HK-2 (cell line): ENCODE data around the gene PLEKHA1.

ENCODE experiments used
- DNase-seq: peaks from one replicate; pipeline ENCODE4 v3.0.0-alpha.2; 2018; ENCODE audit not compliant: unreplicated experiment

The PLEKHA1 gene

DNA sequence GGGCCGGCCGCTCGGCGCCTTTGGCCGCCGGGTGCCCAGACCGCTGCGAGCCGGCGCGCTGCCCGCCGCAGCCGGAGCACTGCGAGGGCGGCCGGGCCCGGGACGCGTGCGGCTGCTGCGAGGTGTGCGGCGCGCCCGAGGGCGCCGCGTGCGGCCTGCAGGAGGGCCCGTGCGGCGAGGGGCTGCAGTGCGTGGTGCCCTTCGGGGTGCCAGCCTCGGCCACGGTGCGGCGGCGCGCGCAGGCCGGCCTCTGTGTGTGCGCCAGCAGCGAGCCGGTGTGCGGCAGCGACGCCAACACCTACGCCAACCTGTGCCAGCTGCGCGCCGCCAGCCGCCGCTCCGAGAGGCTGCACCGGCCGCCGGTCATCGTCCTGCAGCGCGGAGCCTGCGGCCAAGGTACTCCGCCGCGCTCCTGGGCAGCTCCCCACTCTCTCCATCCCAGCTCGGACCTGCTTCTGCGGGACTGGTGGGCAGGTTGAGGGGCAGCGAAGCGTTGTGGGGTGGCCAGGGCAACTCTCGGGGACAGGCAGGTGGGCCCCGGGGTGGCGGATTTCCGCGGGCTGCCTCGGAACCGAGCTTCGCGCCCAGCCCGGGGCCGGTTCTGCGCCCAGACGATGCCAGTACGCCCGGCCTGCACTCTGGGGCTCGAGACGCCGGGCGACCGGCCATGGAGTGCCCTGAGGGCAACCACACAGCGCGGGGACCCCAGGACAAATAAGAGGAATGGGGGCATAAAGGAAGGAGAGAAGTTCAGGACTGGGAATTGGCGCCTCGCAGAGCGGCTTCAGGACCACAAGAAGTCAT is 87.4 kb downstream of the PLEKHA1 start:
- peak; percentile 29 for DNase-seq

DNA sequence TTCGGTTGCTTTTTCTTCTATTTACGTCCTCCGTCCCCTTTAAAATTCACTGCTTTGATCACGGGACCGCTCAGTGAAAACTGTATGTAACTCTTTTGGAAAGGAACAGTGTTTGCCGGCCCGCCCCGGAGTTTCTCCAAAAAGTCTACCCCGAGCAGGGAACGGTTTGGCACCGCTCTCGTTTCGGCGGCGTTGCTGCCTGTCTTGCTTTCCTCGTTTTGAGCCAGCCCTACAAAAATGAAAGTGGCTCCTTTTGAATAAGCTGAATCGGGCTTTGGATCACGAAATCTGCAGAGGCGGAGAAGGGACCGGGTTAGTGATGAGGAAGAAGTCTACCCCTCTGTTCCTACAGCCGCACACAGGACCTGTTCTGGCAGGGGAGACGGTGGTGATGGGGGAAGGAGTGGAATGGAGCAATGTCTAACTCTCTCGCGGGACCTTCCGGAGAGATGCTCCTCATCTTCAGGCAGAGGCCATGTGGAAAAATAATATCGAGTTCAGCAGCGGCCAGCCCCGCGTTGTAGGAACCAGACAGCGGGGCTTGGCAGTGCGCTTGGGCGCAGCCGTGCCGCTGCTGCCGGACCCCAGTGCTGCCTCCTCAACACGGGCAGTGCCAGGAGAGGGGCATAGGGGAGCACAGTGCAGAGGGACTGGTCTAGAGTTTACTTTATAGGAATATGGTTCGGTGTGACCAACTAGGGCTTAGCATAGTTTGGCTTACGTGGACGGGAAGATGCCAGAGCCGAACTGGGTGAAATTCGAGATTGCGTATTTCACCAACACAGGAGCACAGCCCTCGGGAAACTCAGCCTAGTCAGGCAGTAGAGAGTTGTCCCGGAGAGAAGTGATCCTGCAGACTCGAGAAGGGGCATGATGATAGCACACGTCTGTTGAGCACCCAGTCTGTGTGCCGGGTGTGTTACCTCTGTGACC is 88.3 kb downstream of the PLEKHA1 start:
- DNase-seq = no peak

DNA sequence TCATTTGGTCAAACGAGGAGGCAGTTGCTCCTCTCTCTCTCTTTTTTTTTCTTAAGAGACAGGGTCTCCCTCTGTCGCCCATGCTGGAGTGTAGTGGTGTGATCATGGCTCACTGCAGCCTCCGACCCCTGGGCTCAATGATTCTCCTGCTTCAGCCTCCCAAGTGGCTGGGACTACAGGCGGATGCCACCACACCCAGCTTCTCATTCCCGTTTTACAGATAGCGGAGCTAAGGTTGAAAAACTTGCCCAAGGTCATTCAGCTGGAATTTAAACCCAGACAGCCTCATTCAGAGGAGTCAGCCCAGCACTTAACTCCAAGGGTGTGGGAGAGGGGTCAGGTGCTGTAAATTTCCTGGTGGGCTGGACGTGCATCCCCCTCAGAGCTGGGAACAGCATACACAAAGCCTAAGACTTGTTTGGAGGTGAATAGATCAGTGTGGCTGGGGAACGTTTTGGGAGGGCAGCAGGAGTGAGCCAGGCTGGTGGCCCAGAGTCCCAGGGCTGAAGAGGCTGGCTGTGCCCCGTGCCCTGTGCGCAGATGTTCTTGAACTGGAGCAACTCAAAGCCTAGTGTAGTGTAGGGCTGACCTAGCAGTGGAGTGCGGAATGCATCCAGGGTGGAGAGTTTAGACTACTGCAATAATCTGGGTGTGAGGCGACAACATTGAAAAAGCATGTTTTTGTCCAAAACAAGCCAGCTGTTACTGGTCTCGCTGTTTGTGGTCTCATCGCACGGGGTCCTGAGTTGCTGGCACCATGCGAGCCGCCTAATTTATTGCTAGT is 89.2 kb downstream of the PLEKHA1 start:
- DNase-seq = no peak

DNA sequence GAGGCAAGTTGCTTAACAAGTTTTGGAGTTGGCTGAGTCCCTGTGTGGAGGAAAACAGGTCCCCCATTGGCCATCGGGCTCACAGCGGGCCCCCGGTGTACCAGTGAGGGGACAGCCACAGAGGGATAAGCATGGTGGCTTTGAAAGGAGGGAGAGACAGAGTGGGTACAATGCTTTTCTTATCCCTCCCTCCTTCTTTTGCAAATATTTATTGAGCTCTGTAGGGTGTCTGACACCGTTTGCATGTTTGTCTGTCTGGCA is 89.7 kb downstream of the PLEKHA1 start:
- no peak for DNase-seq

DNA sequence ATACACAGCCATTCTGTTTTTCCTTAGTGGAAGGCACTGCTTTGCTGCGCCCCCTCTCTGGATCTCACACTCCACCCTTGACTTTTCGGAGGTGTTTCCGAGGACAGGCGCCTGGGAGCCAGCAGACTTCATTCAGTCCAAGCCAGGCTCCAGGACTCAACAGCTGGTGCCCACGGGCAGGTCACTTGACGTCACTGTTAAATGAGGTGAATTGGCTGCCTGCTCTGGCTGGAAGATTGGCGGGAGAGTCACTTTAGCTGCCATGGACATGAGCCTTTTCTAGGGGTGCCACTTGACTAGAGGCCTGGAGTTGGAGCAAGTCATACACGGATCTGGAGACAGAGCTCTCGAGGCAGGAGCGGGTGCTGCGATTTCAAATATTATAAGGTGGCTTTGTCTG is 90.1 kb downstream of the PLEKHA1 start:
- DNase-seq = no peak

DNA sequence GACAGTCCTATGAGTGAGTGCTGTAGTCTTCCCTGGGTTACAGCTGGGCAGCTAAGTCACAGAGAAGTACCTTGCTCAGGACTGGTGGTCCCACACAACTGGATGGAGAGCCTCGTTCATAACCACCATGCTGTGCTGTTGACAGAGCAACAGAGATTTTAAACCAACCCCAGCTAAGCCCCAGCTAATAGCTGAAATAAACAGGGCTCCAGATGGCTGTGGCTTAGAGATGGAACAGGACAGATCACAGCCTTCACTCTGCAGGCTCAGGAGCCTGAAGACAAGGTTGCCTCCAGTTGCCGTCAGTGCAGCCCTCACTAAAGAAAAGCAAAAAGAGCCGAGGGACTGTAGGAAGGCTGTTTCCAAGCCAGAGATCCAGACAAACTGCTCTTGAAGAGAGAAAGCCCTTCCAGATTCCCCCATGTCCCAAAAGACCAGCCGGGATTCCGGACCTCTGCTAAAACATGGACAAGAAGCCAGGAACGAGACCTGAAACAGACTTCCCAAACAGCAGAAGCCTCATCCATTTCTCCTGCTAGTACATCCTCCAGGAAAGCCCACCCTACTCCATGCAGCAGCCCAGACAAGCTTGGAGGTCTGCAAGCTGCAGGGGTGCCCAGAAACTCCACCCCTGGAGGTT is 91.0 kb downstream of the PLEKHA1 start:
- no peak for DNase-seq

DNA sequence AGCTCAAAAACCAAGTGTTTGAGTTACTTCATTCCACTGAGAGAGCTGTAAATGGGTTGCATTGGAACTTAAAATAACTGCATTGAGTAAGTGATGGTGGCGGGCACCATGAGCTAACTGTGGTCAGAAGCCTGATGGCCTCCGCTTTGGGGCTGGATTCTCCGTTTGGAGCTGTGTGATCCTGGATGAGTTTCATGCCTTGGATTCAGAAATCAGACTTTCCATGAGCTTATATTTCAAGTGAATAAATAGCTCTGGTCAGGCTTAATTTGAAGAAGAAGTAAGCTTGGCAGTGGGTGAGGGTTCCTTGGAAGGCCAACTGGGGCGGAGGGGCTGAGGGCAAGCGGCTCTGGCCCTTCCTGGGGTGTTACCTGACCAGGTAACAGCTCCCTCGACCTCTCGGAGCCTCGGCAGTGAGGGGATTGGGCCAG is 92.5 kb downstream of the PLEKHA1 start:
- no peak for DNase-seq

DNA sequence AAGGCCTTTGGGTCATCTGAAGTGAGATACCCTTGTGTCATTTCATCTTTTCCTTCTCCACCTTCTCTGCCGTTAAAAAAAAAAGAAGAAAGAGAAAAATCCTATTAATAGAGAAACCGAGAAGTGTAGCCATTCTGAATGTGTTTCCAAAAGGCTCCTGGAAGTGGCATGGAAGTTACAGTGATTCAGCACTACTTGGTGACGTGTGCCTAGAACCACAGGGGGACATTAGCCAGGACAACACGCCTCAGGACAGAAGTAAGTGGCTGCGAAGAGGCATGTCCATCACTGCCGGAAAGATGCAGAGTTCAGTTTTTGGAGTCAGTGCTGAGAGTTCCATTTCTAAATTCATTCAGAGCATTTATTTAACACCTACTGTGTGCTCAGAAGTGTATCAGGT is 93.2 kb downstream of the PLEKHA1 start:
- DNase-seq = no peak

DNA sequence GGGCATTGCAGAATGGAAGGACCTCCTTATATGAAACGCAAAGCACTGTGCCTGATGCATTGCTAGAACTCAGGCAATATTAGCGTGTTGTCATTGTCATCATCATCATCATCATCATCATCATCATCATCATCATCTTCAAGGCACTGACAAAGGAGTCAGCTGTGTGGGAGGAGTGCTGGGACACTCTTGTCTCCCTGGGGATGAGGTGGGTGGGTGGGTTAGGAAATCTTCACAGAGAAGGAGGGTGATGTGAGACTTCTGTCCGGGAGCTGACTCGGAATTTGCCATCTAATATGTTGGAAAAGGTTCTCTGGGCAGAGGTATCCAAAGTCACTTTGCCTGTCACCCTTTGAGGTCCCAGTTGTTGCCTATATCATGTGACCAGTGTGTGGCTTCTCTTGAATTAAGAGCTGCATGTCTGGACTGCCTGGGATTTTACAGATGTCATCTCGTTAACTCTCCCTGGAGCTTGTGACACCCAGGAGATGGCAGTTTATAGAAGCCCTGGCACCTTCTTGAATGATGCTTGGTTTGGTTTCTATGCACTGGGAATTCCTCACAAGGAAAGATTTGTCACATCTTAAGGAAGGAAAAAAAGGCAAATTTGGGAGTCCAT is 93.9 kb downstream of the PLEKHA1 start:
- no peak for DNase-seq

DNA sequence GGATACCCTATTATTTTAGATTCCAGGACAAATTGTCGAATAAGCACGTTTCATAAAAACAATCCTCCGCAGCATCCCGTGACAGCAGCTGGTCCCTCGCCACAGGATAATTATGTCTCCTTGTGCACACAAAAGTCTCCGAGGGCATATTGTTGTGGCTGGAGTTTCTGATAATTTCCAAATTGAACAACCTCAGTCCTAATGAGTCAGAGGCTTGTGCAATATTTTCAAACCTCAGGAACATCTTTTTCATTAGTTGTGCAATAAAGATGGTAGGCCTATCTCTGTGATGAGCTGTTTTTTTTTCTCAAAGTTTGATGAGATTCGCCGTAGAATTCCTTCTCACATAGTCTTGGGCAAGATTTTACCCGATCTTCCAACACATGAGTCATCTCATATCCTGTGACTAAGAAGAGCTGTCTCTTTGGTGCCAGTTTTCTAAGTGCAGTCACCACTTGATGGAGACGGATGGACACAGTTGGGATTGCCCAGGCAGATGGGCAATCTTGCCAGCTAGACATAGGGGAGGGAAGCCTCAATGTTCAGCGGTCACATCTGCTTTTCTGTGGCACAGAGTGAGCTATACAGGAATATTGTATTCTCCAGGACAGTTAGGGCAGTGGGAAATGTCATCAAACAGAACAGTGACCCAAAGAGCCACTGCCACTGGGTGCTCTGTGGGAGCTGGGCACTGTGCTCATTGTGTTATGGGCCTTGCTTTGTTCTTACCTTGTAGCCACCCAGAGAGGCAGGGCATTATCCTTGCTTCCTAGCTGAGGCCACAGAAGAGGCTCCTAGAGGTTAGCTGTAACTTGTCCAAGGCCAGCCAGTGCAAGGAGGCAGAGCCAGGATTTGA is 94.6 kb downstream of the PLEKHA1 start:
- peak; percentile 29 for DNase-seq

DNA sequence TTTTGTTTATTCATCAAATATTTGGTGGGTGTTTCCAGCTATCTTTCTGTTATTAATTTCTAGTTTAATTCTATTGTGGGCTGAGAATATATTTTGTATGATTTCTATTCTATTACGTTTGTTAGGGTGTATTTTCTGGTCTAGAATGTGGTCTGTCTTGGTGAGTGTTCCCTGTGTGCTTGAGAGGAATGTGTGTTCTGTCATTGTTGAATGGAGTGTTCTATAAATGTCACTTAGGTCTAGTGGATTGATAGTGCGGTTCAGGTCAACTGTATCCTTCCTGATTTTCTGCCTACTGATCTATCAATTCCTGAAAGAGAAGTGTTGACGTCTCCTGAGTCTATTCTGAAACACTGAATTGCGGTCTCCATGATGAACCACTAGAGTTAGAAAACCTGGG is 95.3 kb downstream of the PLEKHA1 start:
- DNase-seq = no peak

DNA sequence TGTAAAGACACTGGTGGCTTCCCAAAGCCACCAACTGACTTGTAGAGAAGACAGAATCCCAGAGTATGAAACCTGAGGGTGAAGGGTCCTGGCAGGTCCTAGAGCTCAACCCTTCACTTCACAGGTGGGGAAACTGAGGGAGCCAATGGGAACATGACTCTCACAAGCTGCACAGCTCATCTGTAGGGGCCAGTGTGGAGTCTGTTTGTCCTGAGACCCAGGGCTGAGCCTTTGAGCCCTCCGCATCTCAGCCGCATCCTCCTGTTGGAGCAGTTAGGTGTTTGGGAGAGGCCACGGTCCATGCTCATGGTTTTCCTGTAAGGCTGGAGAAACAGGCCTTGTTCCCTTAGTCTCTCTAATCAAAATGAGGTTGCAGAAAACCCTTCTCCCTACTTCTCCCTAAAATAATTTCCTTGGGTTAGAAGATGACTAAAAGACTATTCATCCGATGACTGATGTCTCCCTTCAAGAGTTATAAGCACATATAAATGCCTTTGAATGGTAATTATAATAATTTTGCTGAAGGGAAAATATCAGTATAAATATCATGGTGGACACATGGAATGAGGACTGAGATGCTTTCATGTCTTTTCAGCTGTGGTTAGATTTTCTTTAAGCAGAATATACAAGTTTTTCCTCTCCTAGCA is 97.1 kb downstream of the PLEKHA1 start:
- DNase-seq = no peak

DNA sequence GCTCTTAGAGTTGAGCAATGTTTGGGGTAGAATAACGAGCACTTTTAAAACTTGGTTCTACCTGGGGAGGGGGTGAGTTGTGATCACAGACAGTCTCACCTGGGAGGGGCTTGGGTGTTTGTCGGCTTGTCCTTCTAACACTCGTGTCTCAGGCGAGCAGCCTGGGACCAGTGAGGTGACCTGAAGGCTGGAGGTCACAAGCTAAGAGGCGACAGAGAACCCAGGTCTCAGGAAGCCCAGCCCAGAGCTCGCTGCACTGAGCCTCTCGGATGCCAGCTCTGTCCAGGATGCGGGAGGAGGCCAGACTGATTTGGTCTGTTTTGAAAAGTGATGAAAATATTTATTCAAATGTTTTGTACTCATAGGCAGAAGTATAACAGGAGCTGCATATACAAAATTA is 98.6 kb downstream of the PLEKHA1 start:
- DNase-seq = no peak

DNA sequence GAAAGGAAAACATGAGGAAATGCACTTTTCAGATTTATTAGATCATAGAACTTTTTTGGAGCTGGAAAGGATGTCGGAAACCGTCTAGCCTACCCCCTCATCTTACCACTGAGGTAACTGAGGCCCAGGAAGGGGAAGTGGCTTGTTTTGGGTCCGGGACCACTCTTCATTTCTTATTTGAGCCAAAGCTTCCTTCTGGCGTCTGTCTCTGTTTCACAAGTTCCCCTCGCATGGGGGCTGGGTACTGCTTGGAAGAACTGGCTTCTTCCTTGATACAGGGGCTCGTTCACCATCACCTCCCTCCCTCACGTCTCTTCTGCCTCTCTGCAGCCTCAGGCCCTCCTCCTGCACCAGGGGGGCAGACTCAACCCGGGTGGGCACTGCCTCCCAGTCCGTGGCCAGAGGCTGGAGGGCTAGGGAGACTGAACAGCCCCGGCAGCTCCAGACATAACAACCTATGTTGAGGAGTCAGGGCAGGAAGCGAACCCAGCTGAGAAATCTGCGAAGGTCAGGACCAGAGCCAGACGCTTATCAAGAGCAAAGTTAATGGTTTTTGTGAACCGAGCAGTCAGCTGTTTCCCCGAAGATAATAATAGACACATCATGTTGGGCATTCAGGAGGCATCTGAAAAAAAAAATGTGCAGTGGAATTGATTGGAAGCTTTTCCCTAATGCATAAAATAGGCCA is 99.8 kb downstream of the PLEKHA1 start:
- DNase-seq = no peak

DNA sequence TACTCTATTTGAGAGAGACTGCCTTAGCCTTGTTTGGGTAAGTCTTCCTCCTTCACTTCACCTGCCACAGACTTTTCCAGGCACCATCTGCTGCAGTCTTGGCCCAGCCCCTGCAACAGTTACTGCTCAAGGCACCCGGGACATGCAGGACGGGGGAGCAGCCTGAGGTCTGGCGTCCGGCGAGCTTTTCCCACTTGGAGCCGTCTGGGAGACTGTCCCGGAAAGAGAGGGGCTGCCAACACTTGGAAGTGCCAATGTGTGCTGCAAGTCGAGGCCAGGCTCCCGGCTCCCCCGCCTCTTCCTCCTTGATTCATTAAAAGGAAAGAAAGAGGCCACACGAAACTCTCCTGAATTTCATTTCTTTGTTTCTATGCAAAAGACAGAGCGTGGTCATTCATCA is 100.6 kb downstream of the PLEKHA1 start:
- no peak for DNase-seq

DNA sequence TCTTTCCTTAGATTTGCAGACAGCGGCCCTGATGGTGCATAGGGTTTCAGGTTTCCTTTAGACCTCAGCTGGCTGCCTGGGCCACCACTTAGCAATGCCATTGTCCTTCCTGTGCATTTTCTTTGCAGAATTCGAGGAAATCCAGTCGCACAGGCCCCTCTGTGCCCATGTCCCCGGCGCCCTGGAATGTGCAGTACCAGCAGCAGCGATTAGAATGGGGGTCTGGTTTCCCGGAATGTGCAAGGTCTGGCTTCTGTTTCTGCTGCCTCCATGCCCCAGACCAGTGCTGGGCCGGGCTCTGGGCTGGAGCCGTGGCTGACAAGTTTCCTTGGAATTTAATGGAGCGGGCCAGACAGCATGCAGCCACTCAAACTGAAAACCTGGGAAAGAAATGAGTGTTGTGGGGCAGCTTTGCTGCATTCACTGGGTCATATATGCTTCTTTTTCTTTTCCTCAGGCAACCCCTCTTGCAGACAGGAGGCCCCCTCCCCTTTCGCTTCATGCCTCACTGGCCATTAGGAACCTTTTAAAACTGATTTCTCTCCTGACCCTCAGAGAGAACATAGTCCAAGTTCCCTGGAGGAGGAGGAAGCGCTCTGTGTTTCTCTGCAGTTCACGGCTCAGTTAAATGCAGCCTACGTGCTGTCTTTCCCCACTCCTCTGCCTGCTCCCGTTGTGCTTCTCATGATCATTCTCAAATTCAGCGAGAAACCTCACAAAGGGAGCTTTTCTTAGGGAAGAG is 101.3 kb downstream of the PLEKHA1 start:
- DNase-seq = no peak

DNA sequence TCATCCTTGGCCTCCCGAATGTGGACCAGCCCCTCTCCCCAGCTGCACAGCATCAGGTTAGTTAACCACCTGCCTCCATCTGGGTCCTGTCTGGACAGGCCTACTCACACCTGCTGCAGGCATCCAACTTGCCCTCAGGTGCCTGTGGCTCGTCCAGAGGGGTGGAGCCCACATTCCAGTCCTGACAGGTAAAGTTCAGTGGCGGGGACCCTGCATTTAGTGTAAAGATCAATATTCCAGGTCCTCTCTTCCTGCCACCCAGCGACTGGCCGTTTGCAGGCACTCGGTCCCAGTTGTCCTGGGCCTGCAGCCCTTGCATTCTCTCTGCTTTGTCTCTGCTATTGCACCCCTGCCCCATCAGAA is 101.8 kb downstream of the PLEKHA1 start:
- DNase-seq = no peak

DNA sequence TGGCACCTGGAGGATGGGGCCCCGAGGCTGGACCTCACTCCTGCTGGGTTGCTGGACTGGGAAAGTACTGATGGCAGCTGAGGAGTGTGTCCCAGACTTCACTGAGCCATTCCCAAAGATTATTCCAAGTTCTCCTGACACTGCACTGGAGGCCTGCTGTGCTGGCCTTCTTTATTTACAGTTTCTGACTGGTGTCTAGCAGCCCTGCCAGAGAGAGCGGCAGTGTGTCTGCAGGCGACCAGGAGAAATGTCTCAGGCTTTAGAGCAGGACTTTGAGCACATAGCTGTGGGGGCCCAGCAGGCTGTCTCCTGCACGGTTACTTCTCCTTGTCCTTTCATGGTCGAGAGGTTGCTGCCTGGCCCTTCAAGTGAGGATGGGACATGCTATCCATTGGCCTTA is 102.9 kb downstream of the PLEKHA1 start:
- DNase-seq = no peak

DNA sequence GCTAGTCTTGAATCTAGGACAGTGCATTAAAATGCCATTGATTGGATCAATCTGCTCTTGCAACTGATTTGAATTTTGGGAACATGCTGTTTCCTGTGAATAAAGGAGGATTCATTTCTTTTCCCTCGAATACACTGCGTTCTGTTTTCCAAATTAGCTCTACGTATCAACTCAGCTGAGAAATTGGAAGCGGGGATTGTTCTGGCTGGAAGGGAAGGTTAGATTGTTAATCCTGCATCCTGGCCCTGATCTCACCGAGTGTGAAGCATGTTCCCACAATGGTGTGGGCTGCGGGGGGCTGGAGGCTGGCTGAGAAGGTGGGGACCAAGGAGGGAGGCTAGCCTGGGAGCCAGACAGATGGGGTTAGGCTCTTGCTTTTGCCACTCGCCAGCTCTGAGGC is 104.5 kb downstream of the PLEKHA1 start:
- DNase-seq = no peak
